ENCODE measurements around the gene DCTN3.

DCTN3 gene

GRCh38 chr9:34635556-34635955 lies 15.3 kb upstream of the DCTN3 start:
- Histone ChIP-seq H3K4me3 (ENCODE audit: low read depth in 1 of 5, low read length in 5 of 5) (no peak overlapping the region), H3K9me3 (ENCODE audit: control insufficient read depth in 5 of 5, low read length in 5 of 5) (no peaks in the 10 kb centered on the region), H3K27ac (ENCODE audit: low read depth, low read length) (no peak overlapping the region), H3K9ac (ENCODE audit: low read length in 5 of 5) (peak overlapping the region in 1 of 5 donors; percentile 16), H3K36me3 (ENCODE audit: control insufficient read depth in 5 of 5, insufficient read depth in 5 of 5, low read length in 5 of 5) (peaks cover 0 to 10% (median 8%) of the 10 kb centered on the region in 5 donors), H3K4me1 (ENCODE audit: control insufficient read depth in 5 of 5, insufficient read depth in 5 of 5, low read length in 5 of 5) (peaks cover 2 to 26% (median 25%) of the 10 kb centered on the region in 5 donors), H3K27me3 (ENCODE audit: control insufficient read depth in 5 of 5, insufficient read depth in 4 of 5, low read length in 5 of 5) (peaks cover 0 to 4% (median 3%) of the 10 kb centered on the region in 5 donors)

GRCh38 chr9:34634551-34635248 lies 14.4 kb upstream of the DCTN3 start:
- H3K27me3 ChIP-seq (ENCODE audit: control insufficient read depth in 5 of 5, insufficient read depth in 4 of 5, low read length in 5 of 5), result peaks cover 0 to 12% (median 11%) of the 10 kb centered on the region in 5 donors
- peaks cover 2 to 26% (median 25%) of the 10 kb centered on the region in 5 donors for H3K4me1 ChIP-seq (ENCODE audit: control insufficient read depth in 5 of 5, insufficient read depth in 5 of 5, low read length in 5 of 5)
- no peak overlapping the region for H3K4me3 ChIP-seq (ENCODE audit: low read depth in 1 of 5, low read length in 5 of 5)
- H3K27ac ChIP-seq (ENCODE audit: low read depth, low read length), result no peak overlapping the region
- no peak overlapping the region for H3K9ac ChIP-seq (ENCODE audit: low read length in 5 of 5)
- no peaks in the 10 kb centered on the region for H3K9me3 ChIP-seq (ENCODE audit: control insufficient read depth in 5 of 5, low read length in 5 of 5)
- peaks cover 0 to 10% (median 8%) of the 10 kb centered on the region in 5 donors for H3K36me3 ChIP-seq (ENCODE audit: control insufficient read depth in 5 of 5, insufficient read depth in 5 of 5, low read length in 5 of 5)

GRCh38 chr9:34633851-34634550 lies 13.7 kb upstream of the DCTN3 start:
- H3K27ac ChIP-seq (ENCODE audit: low read depth, low read length), result no peak overlapping the region
- no peaks in the 10 kb centered on the region for H3K9me3 ChIP-seq (ENCODE audit: control insufficient read depth in 5 of 5, low read length in 5 of 5)
- peaks cover 7 to 19% (median 17%) of the 10 kb centered on the region in 5 donors for H3K27me3 ChIP-seq (ENCODE audit: control insufficient read depth in 5 of 5, insufficient read depth in 4 of 5, low read length in 5 of 5)
- no peak overlapping the region for H3K4me3 ChIP-seq (ENCODE audit: low read depth in 1 of 5, low read length in 5 of 5)
- H3K9ac ChIP-seq (ENCODE audit: low read length in 5 of 5), result no peak overlapping the region
- H3K4me1 ChIP-seq (ENCODE audit: control insufficient read depth in 5 of 5, insufficient read depth in 5 of 5, low read length in 5 of 5), result peaks cover 2 to 31% (median 29%) of the 10 kb centered on the region in 5 donors
- H3K36me3 ChIP-seq (ENCODE audit: control insufficient read depth in 5 of 5, insufficient read depth in 5 of 5, low read length in 5 of 5), result peaks cover 0 to 10% (median 8%) of the 10 kb centered on the region in 5 donors

- peaks cover 13 to 25% (median 23%) of the 10 kb centered on the region in 5 donors for H3K27me3 ChIP-seq (ENCODE audit: control insufficient read depth in 5 of 5, insufficient read depth in 4 of 5, low read length in 5 of 5)
- no peak overlapping the region for H3K27ac ChIP-seq (ENCODE audit: low read depth, low read length)
- no peaks in the 10 kb centered on the region for H3K9me3 ChIP-seq (ENCODE audit: control insufficient read depth in 5 of 5, low read length in 5 of 5)
- H3K9ac ChIP-seq (ENCODE audit: low read length in 5 of 5), result peak overlapping the region in 1 of 5 donors; percentile 26
- peaks cover 2 to 32% (median 31%) of the 10 kb centered on the region in 5 donors for H3K4me1 ChIP-seq (ENCODE audit: control insufficient read depth in 5 of 5, insufficient read depth in 5 of 5, low read length in 5 of 5)
- H3K4me3 ChIP-seq (ENCODE audit: low read depth in 1 of 5, low read length in 5 of 5), result no peak overlapping the region
- peaks cover 0 to 10% (median 8%) of the 10 kb centered on the region in 5 donors for H3K36me3 ChIP-seq (ENCODE audit: control insufficient read depth in 5 of 5, insufficient read depth in 5 of 5, low read length in 5 of 5)
Observed at GRCh38 chr9:34633166-34633565, 12.9 kb upstream of the DCTN3 start.

GRCh38 chr9:34630402-34631154 lies 10.3 kb upstream of the DCTN3 start:
- Histone ChIP-seq H3K9ac (ENCODE audit: low read length in 5 of 5) (peak overlapping the region in 1 of 5 donors; percentile 4), H3K27me3 (ENCODE audit: control insufficient read depth in 5 of 5, insufficient read depth in 4 of 5, low read length in 5 of 5) (peaks cover 38 to 51% (median 48%) of the 10 kb centered on the region in 5 donors), H3K4me3 (ENCODE audit: low read depth in 1 of 5, low read length in 5 of 5) (no peak overlapping the region), H3K27ac (ENCODE audit: low read depth, low read length) (no peak overlapping the region), H3K9me3 (ENCODE audit: control insufficient read depth in 5 of 5, low read length in 5 of 5) (no peaks in the 10 kb centered on the region), H3K36me3 (ENCODE audit: control insufficient read depth in 5 of 5, insufficient read depth in 5 of 5, low read length in 5 of 5) (peaks cover 0 to 8% (median 7%) of the 10 kb centered on the region in 5 donors), H3K4me1 (ENCODE audit: control insufficient read depth in 5 of 5, insufficient read depth in 5 of 5, low read length in 5 of 5) (peaks cover 0 to 14% (median 12%) of the 10 kb centered on the region in 5 donors)

- H3K4me3 ChIP-seq (ENCODE audit: low read depth in 1 of 5, low read length in 5 of 5), result peak overlapping the region; percentile 20 to 54 (median 50)
Observed at GRCh38 chr9:34629491-34629808, 9.2 kb upstream of the DCTN3 start.

GRCh38 chr9:34628656-34629490 lies 8.6 kb upstream of the DCTN3 start, which contains the start of gene ARID3C:
Gene ARID3C, minus strand, starts transcription at chr9:34629066. Its CDS starts 1,052 bp downstream, at chr9:34628014.
- H3K9me3 ChIP-seq (ENCODE audit: control insufficient read depth in 5 of 5, low read length in 5 of 5), result no peaks in the 10 kb centered on the region
- H3K4me3 ChIP-seq (ENCODE audit: low read depth in 1 of 5, low read length in 5 of 5), result peak within 1 kb of the TSS; percentile 20 to 54 (median 50)
- H3K36me3 ChIP-seq (ENCODE audit: control insufficient read depth in 5 of 5, insufficient read depth in 5 of 5, low read length in 5 of 5), result no peaks in the 10 kb centered on the region
- peak within 1 kb of the TSS in 1 of 5 donors; percentile 56 for H3K9ac ChIP-seq (ENCODE audit: low read length in 5 of 5)
- peaks cover 0 to 15% (median 11%) of the 10 kb centered on the region in 5 donors for H3K4me1 ChIP-seq (ENCODE audit: control insufficient read depth in 5 of 5, insufficient read depth in 5 of 5, low read length in 5 of 5)
- peaks cover 48 to 66% (median 63%) of the 10 kb centered on the region in 5 donors for H3K27me3 ChIP-seq (ENCODE audit: control insufficient read depth in 5 of 5, insufficient read depth in 4 of 5, low read length in 5 of 5)
- no peak within 1 kb of the TSS for H3K27ac ChIP-seq (ENCODE audit: low read depth, low read length)

More at GRCh38 chr9:34629491-34629808, 9.2 kb upstream of the DCTN3 start:
- no peak overlapping the region for H3K27ac ChIP-seq (ENCODE audit: low read depth, low read length)
- H3K36me3 ChIP-seq (ENCODE audit: control insufficient read depth in 5 of 5, insufficient read depth in 5 of 5, low read length in 5 of 5), result no peaks in the 10 kb centered on the region
- H3K27me3 ChIP-seq (ENCODE audit: control insufficient read depth in 5 of 5, insufficient read depth in 4 of 5, low read length in 5 of 5), result peaks cover 47 to 60% (median 57%) of the 10 kb centered on the region in 5 donors
- no peak overlapping the region for H3K9ac ChIP-seq (ENCODE audit: low read length in 5 of 5)
- peaks cover 0 to 14% (median 12%) of the 10 kb centered on the region in 5 donors for H3K4me1 ChIP-seq (ENCODE audit: control insufficient read depth in 5 of 5, insufficient read depth in 5 of 5, low read length in 5 of 5)
- no peaks in the 10 kb centered on the region for H3K9me3 ChIP-seq (ENCODE audit: control insufficient read depth in 5 of 5, low read length in 5 of 5)

- H3K4me3 ChIP-seq (ENCODE audit: low read depth in 1 of 5, low read length in 5 of 5), result peak overlapping the region in 3 of 5 donors; percentile 36 to 53 (median 47)
- H3K4me1 ChIP-seq (ENCODE audit: control insufficient read depth in 5 of 5, insufficient read depth in 5 of 5, low read length in 5 of 5), result peaks cover 0 to 23% (median 16%) of the 10 kb centered on the region in 5 donors
- H3K27me3 ChIP-seq (ENCODE audit: control insufficient read depth in 5 of 5, insufficient read depth in 4 of 5, low read length in 5 of 5), result peaks cover 53 to 73% (median 71%) of the 10 kb centered on the region in 5 donors
- H3K27ac ChIP-seq (ENCODE audit: low read depth, low read length), result no peak overlapping the region
- H3K9ac ChIP-seq (ENCODE audit: low read length in 5 of 5), result peak overlapping the region in 1 of 5 donors; percentile 56
- H3K9me3 ChIP-seq (ENCODE audit: control insufficient read depth in 5 of 5, low read length in 5 of 5), result no peaks in the 10 kb centered on the region
- no peaks in the 10 kb centered on the region for H3K36me3 ChIP-seq (ENCODE audit: control insufficient read depth in 5 of 5, insufficient read depth in 5 of 5, low read length in 5 of 5)
Observed at GRCh38 chr9:34627716-34628655, 7.7 kb upstream of the DCTN3 start.

Measured in subcutaneous abdominal adipose tissue (tissue), 5 donors.